ENCODE results near the gene NTM. TPM values are rescaled to one million over a fixed set of nuclear protein-coding genes. Genes with fewer than 3 reads are reported as not detected.

NTM gene
- total and polyA plus RNA-seq, 2 experiments from 2014 or later: 1.1 to 1.7 TPM

- no peak overlapping the region for H3K4me3 ChIP-seq
- peak in 1 of 2 donors; percentile 32 for DNase-seq (ENCODE audit: low read depth in 1 of 2, low spot score in 1 of 2)
- H3K27me3 ChIP-seq: no peaks in the 10 kb centered on the region
- no peak for TF ChIP-seq CTCF (IDR thresholded peaks at IDR 0.05; ENCODE audit: low read depth, low read length)
- no peaks in the 10 kb centered on the region for H3K9me3 ChIP-seq (ENCODE audit: low read depth)
- no peaks in the 10 kb centered on the region for H3K36me3 ChIP-seq
- no peaks in the 10 kb centered on the region for H3K4me1 ChIP-seq (ENCODE audit: low read depth)
- H3K27ac ChIP-seq: no peak overlapping the region
Observed at GRCh38 chr11:131537748-131538147, 167.3 kb downstream of the NTM start.

- TF ChIP-seq CTCF (IDR thresholded peaks at IDR 0.05; ENCODE audit: low read depth, low read length): no peak
- H3K36me3 ChIP-seq: no peaks in the 10 kb centered on the region
- H3K9me3 ChIP-seq (ENCODE audit: low read depth): no peaks in the 10 kb centered on the region
- no peaks in the 10 kb centered on the region for H3K4me1 ChIP-seq (ENCODE audit: low read depth)
- H3K27ac ChIP-seq: no peak overlapping the region
- no peaks in the 10 kb centered on the region for H3K27me3 ChIP-seq
- no peak for DNase-seq (ENCODE audit: low read depth in 1 of 2, low spot score in 1 of 2)
- H3K4me3 ChIP-seq: no peak overlapping the region
Observed at GRCh38 chr11:131538322-131538721, 167.9 kb downstream of the NTM start.

- Histone ChIP-seq H3K4me1 (ENCODE audit: low read depth) (no peaks in the 10 kb centered on the region), H3K27ac (no peak overlapping the region), H3K27me3 (peaks cover 3% of the 10 kb centered on the region), H3K36me3 (no peaks in the 10 kb centered on the region), H3K4me3 (no peak overlapping the region), H3K9me3 (ENCODE audit: low read depth) (no peaks in the 10 kb centered on the region)
- no peak for DNase-seq (ENCODE audit: low read depth in 1 of 2, low spot score in 1 of 2)
- no peak for TF ChIP-seq CTCF (IDR thresholded peaks at IDR 0.05; ENCODE audit: low read depth, low read length)
Observed at GRCh38 chr11:131540676-131541075, 170.3 kb downstream of the NTM start.

GRCh38 chr11:131543389-131544025 lies 173.1 kb downstream of the NTM start:
- Histone ChIP-seq H3K9me3 (ENCODE audit: low read depth) (no peaks in the 10 kb centered on the region), H3K4me3 (no peak overlapping the region), H3K36me3 (no peaks in the 10 kb centered on the region), H3K27me3 (peaks cover 3% of the 10 kb centered on the region), H3K4me1 (ENCODE audit: low read depth) (no peaks in the 10 kb centered on the region), H3K27ac (no peak overlapping the region)
- no peak for DNase-seq (ENCODE audit: low read depth in 1 of 2, low spot score in 1 of 2)
- no peak for TF ChIP-seq CTCF (IDR thresholded peaks at IDR 0.05; ENCODE audit: low read depth, low read length)

GRCh38 chr11:131544591-131544990 lies 174.2 kb downstream of the NTM start:
- H3K9me3 ChIP-seq (ENCODE audit: low read depth): no peaks in the 10 kb centered on the region
- H3K36me3 ChIP-seq: no peaks in the 10 kb centered on the region
- no peak overlapping the region for H3K27ac ChIP-seq
- peaks cover 3% of the 10 kb centered on the region for H3K27me3 ChIP-seq
- no peak for DNase-seq (ENCODE audit: low read depth in 1 of 2, low spot score in 1 of 2)
- no peak for TF ChIP-seq CTCF (IDR thresholded peaks at IDR 0.05; ENCODE audit: low read depth, low read length)
- H3K4me3 ChIP-seq: no peak overlapping the region
- H3K4me1 ChIP-seq (ENCODE audit: low read depth): no peaks in the 10 kb centered on the region
